HG02870 (cell line): ENCODE measurements around the gene GARIN5B.

Source experiments
- ATAC-seq: cut with Tn5 transposase; IDR thresholded peaks from one replicate; pipeline ENCODE4 v1.9.1; 2021; ENCODE audit warnings: mild to moderate bottlenecking, moderate library complexity; ENCODE audit not compliant: unreplicated experiment

The GARIN5B gene

GRCh38 chr19:55372316-55373081 lies 9.4 kb upstream of the GARIN5B start:
- no peak for ATAC-seq

DNA sequence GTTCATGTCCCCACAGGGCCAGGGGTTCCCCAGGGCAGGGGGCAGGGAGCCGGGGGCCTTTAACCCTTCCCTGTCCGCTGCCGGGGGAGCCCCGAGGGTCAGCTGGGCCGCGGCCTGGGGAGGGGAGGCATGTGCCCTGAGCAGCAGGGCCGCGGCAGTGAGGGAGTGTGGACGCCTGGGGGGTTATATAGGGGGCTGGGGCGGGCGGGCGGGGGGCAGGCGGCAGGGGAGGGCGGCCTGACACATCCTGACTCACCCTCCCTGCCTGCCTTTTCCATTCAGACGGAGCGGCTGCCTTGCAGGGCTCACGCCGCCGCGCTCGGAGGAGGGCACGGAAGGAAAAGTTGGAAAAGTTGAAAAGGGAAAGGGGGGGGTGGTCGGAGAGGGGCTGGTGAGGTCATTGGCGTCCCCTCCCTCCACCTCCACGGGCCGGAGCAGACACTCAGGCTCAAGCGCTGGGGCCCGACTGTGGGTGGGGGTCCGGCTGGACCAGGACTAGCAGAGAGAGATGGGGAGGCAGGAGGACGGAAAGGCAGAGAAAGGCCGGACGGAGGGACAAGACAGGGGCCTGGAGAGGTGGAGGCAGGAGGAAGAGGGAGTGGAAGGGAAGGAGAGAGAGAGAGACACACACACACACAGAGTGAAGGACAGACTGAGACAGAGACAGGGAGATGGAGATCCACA lies 7.4 kb upstream of the GARIN5B start, which contains the start of gene IL11:
IL11 (minus strand) TSS at position 159 of the 684 bp plus-strand sequence; CDS start at position 6, 153 bp downstream.
- ATAC-seq = no peak

- ATAC-seq = no peak
These were observed 6.7 kb upstream of the GARIN5B start for GRCh38 chr19:55369653-55370304.

DNA sequence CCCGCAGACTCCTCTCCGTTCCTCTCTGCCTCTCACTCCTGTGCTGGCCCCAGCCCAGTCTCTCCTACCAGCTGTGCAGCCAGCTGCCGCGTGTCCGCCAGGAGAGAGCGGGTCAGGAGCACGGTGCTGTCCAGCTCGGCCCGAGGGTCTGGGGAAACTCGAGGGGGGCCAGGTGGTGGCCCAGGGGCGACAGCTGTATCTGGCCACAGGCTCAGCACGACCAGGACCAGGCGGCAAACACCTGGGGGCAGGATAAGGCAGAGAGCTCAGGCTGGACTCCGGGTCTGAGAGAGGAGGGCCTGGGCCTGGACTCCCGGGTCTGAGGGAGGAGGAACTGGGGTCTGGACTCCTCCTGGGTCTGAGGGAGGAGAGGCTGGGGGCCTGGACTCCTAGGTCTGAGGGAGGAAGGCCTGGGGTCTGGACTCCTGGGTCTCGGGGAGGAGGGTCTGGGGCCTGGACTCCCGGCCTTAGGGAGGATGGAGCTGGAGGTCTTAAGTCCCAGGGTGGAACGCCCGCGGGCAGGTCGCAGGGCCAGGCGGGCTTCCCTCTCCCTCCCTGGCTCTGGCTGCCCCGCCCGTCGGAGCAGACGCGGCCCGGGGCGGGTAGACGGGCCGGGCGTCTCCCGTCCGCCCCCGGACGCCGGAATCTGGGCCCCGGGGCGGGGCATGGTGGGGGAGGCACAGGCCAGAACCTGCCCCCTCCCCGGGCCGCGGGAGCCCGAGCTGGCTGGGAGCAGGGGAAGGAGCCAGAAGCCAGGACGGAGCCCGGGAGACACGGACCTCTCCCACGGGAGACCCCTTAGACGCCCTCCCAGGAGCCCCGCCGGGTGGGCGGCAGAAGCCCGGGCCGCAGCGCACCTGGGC lies 5.9 kb upstream of the GARIN5B start:
- ATAC-seq = no peak

- no peak for ATAC-seq
These were observed 5.0 kb upstream of the GARIN5B start for GRCh38 chr19:55368106-55368505.

DNA sequence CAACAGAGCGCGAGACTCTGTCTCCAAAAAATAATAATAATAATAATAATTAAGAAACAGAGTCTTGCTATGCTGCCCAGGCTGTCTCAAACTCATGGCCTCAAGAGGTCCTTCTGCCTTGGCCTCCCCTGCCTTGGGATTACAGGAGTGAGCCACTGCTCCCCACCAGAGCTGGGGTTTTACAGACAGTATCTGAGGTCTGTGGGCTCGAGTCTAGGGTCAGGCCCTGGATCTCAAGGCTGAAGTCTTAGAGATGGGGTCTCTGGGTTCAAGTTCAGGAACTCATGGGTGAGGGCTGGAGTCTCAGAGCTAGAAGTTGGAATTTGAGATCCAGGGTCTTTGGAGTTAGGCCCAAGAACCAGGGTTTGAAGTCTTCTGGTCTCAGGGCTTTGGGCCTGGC lies 3.7 kb upstream of the GARIN5B start:
- ATAC-seq = no peak

GRCh38 chr19:55365964-55366363 lies 2.9 kb upstream of the GARIN5B start:
- ATAC-seq = no peak

DNA sequence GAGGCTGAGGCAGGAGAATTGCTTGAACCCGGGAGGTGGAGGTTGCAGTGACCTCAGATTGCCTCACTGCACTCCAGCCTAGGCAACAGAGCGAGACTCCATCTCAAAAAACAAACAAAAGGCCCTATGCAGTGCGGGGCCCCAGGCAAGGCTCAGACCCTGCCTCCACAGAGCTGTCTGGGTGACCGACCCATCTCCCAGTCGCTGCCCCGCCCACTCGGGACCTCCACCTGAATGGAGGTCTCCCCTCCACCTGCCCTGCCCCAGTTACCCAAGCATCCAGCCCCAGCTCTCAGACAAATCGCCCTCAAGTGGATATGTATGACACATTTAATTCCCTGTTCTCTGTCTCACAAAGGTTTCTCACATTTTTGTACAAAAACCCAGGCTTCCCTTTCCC lies 2.2 kb upstream of the GARIN5B start:
- no peak for ATAC-seq

DNA sequence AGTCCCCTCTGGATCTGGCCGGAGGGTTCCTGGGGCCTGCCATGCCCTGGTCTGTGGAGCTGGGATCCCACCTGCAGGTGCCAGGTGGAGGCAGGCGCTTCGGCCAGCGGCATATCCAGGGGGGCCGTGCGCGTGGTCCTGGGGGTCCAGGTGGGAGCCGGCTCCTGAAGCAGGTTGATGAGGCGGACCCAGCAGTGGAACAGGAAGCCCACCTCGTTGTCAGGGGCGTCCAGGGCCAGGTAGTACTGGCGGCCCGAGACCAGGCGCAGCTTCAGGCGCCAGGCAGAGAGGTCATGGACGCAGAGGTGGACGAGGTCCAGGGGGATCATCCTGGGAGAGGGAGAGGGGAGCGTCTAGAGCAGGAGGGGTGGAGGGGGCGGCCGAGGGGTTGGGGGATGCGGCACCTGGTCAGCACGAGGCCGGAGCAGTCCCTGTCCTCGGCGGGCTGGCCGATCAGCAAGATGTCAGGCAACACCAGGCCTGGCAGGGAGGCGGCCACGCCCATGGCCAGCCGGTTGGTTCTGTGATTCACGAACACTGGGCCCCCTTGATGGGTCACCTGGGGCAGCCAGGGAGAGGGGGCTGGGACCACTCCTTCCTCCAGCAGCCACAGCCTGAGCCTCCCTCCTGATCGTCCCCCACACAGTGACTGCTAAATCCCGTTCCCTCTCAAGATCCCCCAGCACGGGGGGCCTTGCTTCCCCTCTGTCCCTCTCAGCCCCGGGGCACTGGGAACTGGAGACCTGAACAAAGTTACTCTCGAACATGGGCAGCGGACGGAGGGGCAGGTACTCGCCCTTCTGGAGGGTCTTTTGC lies 678 bp downstream of the GARIN5B start:
- no peak for ATAC-seq

DNA sequence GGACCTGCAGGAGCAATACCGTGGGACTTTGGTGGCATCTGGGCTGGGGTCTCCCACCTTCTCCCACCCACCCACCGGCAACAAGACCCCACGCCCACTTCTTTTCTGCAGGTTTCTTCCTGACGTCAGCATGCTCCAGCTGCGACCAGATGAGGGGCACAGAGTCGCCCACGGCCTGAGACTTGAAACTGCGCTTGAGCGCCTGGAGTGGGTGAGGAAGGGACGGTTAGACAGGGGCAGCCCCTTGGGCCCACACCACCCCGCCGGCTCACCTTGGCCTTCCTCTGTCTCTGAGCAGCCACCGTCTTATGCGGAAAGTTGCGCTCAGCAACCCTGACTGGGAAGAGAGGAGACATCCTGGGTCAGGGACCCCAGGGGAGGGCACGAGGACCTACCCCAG lies 2.2 kb downstream of the GARIN5B start:
- ATAC-seq = no peak

DNA sequence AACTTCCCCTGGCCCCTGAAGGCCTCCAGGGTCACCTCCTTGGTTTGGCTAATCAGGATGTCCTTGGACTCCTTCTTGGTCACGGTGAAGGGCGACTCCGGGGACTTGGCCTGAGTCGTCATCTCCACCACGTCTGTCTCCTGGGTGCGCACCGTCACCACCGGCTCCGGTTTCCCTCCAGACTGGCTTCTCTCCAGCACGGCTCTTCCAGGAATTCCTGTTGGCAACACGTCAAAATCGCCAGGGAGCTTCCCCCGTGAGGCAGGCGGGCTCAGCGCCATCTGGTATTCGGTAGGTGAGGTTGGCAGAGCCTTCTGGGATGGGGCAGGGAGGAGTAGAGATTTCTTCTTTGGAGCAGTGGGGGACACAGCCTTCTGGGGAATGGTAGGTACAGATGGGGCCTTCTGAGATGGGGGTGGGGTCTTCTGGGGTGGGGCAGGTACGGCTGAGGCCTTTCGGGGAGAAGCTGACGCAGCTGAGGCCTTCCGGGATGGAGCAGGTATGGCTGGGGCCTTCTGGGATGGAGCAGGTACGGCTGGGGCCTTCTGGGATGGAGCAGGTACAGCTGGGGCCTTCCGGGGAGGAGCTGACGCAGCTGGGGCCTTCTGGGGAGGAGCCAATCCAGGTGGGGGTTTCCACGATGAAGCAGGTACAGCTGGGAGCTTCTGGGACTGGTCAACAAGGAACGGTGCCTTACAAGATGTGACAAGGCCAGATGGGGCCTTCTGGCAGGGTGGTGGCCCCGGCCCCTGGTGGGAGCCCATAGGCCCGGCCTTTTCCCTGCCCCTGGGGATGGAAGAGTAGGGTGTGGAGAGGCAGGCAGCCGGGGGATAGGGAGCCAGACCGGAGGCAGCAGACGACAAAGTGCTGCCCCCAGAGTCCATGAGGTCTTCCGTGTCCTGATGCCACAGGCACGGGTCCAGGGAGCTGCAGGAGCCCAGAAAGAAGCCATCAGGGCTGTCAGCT lies 3.8 kb downstream of the GARIN5B start:
- no peak for ATAC-seq

DNA sequence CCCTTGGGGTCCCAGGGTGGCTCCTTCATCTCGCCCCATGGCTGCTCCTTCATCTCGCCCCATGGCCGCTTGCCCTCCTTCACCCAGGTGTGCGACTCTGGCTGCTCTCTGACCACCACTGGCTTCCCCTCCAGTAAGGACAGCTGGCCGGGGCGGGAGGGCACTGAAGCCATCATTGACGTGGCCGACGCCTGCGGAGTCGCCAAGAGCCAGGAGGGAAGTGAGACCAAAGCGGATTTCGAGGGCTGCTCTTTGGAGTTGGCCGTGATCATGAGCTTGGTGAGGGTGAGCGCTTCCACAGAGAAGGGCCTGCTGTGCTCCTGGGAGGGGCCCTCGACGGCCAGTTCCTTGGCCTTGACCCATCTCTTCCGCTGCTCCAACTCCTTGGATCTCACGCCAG lies 4.6 kb downstream of the GARIN5B start:
- ATAC-seq = no peak

GRCh38 chr19:55355213-55355821 lies 7.7 kb downstream of the GARIN5B start:
- ATAC-seq = no peak

- ATAC-seq = no peak
These were observed 8.3 kb downstream of the GARIN5B start, which contains the start of gene COX6B2 for GRCh38 chr19:55354698-55355212. COX6B2 (minus strand) TSS chr19:55354719; CDS start chr19:55354521, 198 bp downstream.

- no peak for ATAC-seq
These were observed 9.0 kb downstream of the GARIN5B start for GRCh38 chr19:55353803-55354697.

GRCh38 chr19:55353356-55353802 lies 9.7 kb downstream of the GARIN5B start:
- ATAC-seq = no peak

DNA sequence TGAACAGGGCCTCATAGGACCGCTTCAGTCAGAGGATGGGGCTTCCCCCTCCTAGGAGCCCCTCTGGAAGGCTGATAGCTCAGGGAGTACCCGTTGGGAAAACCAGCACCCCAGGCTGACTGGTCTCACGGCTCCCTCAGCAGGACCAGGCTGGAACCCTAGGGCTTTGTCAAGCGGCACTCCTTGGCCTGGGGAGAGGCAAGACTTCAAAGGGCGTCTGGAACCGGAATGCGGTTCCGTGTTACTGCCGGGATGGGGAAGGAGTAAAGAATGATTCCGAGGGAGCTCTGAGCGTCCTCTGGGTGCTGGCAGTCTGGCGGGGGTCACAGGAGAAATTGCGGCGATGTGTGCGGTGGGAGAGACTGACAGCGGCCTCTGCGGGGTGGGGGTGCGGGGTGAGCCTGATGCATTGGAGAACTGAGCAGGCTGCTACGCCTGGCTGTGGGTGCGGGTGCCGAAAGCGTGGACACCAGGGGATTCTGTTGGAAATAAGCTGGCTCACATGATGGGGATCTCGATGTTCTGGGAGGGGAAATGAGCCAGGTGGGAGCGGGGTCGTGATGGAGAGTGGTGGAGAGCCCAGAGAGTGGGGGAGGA lies 10.4 kb downstream of the GARIN5B start:
- ATAC-seq = no peak
